Tibial nerve (tissue), 4 donors: Measurements from ENCODE around the gene IGSF8.

Source experiments
- CTCF ChIP-seq, 5 experiments: fragments of 200-600 bp in 3 of 5; fragments of 450-650 bp in 2 of 5; sonication (generic) in 3 of 5; IDR thresholded peaks; one replicate each; pipeline ENCODE4 v1.5.1; 2016 to 2019; ENCODE audit warnings: antibody characterized with exemption in 5 of 5, mild to moderate bottlenecking in 3 of 5, moderate library complexity in 2 of 5
- EP300 ChIP-seq, 2 donors: sonication (generic); formaldehyde crosslinking; IDR thresholded peaks; one replicate each; pipeline ENCODE4 v1.6.1; 2017; ENCODE audit warnings: antibody characterized with exemption in 2 of 2, mild to moderate bottlenecking in 1 of 2
- POLR2A ChIP-seq, 2 donors: fragments of 450-650 bp; IDR thresholded peaks; one replicate each; pipeline ENCODE4 v1.6.1; 2017; ENCODE audit warnings: antibody characterized with exemption in 2 of 2, mild to moderate bottlenecking in 2 of 2, moderate library complexity in 2 of 2

GRCh38 chr1:160125746-160126145 is 27.3 kb upstream of the IGSF8 start:
- no peak for TF ChIP-seq EP300 (IDR thresholded peaks at IDR 0.05)
- TF ChIP-seq CTCF (IDR thresholded peaks at IDR 0.05): no peak
- TF ChIP-seq POLR2A (IDR thresholded peaks at IDR 0.05): no peak
